GM19467 (cell line): ENCODE measurements around the gene STARD5.

ENCODE experiments used
- ATAC-seq: cut with Tn5 transposase; IDR thresholded peaks from one replicate; pipeline ENCODE4 v1.9.1; 2021; ENCODE audit warnings: mild to moderate bottlenecking, moderate library complexity; ENCODE audit not compliant: unreplicated experiment

Gene STARD5

DNA sequence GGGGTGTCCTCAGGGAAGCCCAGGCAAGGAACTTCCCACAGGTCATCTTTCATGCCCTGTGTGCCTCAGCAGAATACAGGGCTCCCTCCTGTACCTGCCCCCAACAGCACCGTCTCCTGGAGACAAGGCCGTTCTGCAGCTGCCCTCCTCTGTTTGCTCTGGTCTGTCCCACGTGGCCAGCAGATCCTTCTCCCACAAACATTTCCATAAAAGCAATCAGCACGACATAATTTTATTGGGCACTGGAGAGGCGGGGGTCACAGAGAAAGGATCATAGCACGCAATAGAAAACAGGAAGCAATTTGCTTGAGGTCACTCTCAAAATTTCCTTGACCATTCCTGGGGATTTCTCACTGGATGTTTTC is 29.4 kb downstream of the STARD5 start:
- no peak for ATAC-seq

DNA sequence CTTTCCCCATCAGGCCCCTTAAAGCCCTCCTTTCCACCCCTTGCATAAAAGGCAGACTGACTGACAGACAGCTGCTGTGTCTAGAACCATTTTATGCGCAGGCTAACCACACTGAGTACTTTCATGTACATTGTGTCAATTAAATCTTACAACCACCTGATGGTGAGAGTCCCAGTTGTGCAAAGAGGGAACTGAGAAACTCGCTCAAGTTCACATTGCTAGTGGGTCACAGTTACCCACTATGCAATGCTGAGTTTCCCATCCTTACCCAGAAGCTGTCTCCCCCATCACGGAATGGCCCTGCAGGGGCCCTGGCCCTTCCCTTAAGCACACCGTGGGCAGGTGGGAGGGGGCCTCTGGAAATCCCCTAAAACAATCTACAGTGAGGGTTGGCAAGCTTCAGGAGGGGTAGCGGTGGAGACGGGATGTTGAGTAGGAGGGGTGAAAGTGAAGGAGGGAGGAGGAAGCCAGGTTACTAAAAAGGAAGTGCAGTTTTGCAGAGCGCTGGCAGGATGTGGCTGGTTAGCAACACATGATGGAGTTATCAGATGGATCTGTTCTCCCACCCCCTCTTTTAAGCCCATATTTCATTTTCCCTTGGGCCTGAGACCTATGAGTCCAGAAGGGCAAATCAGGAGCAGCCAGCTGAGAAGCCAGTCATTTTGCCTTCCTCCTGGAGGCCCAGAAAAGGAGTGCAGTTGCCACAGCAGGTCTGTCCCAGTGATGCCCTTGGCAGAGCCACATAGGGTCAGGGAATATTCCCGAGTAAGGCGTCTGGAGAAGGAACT is 30.0 kb downstream of the STARD5 start:
- ATAC-seq, result peak; percentile 61

DNA sequence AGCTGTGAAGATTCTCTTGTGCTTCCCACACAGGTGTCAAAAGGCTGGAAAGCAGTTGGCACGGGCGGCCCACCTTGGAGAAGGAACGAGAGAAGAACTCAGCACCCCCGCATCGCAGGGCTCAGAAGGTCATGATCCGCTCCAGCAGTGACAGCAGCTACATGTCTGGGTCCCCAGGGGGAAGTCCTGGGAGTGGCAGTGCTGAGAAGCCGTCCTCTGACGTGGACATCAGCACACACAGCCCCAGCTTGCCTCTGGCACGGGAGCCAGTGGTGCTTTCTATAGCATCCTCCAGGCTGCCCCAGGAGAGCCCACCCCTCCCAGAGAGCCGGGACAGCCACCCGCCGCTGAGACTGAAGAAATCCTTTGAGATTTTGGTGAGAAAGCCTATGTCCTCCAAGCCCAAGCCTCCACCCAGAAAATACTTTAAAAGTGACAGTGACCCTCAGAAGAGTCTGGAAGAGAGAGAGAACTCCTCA is 31.4 kb downstream of the STARD5 start:
- ATAC-seq, result no peak

DNA sequence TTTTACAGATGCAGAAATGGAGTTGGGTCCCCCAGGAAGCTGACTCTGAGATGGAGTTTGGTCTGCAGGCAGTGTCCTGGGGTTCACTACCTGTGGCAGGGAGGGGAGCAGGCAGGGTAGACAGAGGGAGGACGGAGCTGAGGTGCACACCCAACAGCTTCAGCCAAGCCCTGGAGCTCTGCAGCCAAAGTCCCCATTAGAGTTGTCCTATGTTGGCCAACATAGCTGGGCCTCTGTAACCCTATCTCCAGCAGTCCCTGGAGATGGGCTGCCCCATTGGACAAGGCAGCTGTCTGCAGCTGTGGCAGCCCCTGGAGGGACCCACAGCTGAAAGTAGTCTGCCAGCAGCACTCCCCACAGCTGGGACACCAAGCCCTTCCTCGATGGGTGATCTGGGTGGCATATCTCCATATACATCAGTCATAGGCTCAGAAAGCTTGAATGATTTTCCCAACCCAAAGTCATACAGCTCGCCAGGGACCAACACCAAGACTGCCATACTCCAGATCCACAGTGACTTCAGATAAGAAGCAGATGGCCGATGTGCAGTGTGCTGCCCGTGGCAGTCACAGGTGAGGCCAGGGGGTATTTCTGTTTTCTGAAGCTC is 31.9 kb downstream of the STARD5 start:
- no peak for ATAC-seq

DNA sequence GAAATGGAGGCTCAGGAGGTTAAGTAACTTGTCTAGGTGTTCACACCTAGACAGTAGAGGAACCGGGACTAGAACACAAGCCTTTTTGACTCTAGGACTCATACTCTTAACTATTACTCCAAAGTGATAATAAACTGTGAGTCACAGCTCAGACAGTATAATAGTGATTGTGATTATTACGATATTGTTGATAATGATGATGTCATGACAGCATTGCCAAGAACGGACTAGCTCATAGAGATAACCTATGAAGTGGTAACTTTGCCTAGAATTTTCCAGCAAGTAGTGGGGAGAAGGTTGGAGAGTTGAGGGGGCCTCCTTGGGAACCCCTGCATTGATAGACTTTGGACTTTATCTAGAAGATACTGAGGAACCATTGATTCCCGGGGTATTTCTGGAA is 34.0 kb downstream of the STARD5 start:
- ATAC-seq, result no peak

DNA sequence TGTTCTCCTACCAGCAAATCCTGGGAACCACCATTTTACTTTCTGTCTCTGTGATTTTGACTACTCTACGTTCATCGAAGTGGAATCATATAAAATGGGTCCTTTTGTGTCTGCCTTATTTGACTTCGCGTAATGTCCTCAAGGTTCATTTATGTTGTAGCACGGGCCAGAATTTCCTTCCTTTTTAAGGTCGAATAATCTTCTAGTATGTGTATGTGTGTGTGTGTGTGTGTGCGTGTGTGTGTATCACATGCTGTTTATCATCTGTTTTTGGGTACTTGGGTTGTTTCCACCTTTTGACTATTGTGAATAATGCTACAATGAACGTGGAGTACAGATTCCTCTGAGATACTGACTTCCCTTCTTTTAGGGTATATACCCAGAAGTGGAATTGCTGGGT is 35.3 kb downstream of the STARD5 start:
- no peak for ATAC-seq

DNA sequence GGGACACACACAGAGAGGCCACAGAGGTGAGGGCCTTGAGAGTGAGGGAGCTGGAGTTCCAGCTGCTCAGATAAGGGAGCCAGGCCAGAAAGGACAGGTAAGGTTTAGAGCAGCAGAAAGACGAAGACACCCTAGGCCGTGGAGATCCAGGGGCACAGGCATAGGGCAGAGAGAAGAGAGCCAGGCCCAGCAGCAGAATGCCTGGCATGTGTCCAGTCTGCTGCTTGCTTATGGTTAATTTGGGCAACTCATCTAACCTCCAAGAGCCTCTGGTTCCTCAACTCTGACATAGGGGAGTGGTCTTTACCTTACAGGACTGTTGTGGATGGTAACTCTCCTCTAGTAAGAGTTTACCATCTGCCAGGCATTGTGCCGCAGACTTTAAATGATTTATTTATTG is 35.9 kb downstream of the STARD5 start:
- no peak for ATAC-seq

DNA sequence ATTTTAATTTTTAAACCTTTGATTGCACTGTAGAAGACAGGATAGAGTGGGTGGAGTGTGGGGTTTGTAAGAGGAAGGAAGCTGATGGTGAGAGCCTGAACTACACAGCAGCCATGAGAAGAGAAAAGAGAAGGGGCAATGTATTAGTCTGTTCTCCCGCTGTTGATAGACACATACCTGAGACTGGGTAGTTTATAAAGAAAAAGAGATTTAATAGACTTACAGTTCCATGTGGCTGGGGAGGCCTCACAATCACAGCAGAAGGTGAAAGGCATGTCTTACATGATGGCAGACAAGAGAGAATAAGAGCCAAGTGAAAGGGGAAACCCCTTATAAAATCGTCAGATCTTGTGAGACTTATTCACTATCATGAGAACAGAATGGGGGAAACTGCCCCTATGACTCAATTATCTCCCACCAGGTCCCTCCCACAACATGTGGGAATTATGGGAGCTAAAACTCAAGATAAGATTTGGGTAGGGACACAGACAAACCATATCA is 37.3 kb downstream of the STARD5 start:
- peak; percentile 50 for ATAC-seq

DNA sequence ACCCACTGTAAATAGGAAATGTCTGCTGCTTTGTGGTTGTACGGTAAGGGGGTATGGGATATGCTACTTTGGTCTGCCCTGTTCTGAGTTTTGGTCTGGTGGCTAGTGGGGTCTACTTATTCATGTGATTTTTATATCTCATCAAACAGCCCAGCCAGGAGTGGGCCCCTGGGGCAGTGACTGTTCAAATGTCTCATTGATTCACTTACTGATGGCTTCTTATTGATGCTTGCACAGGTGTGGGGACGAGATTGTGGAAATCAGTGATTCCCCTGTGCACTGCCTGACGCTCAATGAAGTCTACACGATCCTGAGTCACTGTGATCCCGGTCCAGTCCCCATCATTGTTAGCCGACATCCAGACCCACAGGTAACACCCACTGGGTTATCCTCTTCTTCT is 38.5 kb downstream of the STARD5 start:
- ATAC-seq, result no peak

DNA sequence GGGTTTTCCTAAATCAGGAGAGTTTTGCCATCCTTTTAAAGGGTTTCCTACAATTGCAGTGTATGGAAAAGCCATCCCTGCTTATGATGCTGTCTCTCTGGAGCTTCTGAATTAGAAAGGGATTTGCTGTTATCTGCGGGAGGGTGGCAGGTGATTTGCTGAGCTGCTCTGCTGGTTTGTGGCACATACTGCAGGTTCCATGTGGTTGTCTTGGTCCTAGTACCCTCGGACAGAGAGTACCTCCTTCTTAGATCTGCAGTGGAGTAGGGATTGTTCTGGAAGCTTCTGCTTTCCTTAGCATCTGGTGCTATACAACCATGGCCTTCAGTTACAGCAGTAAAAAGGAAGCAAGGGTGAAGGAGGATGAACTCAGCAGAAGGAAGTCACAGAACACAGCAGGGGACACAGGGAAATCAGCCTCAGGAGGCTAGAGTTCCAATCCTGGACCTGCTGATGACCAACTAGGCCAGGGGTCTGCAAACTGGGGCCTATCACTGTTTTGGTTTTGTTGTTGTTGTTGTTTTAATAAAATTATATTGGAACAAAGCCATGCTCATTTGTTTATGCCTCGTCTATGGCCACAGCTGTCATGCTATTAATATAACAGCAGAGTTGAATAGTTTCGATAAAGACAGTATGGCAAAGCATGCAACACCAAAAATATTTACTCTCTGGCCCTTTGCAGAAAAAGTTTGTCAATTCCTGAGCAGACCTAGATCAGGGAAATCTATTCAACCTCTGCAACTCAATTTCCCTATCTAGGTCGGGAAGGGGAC is 39.5 kb downstream of the STARD5 start:
- no peak for ATAC-seq

DNA sequence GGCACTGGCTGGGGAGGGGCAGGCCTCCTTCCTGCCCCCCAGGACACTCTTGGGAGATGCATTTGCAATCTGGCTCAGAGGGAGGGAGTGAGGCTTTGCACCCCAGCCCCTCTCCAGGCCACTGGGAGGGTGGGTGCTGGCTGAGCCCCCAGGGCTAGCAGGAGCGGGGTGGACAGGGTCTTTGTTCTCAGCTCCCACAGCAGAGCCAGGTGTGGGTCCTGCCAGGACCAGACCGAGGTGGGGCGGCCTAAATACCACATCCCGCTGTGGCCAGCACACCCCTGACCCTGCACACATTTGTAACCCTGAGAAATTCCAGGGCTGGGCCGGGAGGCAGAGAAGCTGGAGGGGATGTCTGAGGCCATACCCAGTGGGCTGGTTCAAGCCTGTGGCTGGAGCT is 41.0 kb downstream of the STARD5 start:
- ATAC-seq, result no peak

DNA sequence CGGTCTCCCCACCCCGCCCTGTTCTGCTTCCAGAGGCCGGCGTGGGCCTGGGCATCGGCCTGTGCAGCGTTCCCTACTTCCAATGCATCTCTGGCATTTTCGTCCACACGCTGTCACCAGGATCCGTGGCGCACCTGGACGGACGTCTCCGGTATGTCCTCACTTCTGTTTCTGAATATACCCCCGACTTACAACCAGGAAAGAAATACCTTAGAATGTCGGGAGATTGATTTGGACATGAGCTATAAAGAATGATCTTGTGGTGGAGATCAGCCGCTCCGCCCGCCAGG is 41.4 kb downstream of the STARD5 start:
- no peak for ATAC-seq

DNA sequence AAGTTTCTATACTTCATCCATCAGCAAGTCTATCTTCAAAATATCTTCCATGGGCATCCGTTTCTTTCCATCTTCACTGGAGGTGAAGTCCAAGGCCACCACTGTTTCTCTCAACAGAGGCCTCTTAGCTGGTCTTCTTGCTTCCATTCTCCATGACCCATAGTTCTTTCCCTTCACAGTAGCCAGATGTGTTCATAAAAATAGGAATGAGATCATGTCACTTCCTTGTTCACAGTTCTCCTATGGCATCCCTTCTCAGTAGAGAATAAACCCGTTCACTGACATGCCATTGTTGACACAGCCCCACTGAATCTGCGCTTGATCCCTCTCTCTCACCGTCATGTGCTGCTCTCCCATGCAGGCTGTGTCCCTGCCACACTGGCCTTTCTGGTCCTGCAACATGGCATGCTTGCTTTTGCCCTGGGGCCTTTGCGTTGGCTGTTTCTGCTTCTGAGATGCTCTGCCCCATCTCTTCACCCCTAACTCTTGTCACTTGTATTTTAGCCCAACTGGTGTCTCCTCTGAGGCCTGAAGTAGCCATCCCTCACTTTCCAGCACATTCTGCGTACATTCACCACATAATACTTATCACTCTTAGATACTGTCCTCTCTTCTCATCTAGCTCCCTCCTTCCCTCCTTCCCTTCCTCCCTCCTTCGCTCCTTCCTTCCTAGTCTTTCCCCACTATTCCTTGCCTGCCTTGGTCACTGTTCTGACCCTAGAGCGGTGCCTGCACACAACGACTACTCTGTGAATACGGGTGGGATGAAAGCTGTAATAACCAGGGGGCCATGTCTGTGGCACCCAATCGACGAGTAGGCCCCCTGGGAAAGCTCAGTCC is 42.0 kb downstream of the STARD5 start:
- no peak for ATAC-seq

DNA sequence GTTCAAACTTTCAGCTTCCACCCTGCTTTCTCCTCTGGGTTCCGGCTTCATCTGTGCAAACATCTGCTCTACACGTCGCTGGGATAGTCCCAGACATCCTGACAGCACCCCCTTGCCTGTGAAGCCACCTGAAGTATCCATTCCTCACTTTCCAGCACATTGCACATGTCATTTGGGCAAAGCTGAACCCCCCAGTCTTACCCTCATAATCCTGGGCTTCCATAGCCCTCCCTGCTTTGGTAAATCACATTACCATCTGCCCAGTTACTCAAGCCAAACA is 42.5 kb downstream of the STARD5 start:
- ATAC-seq, result no peak

DNA sequence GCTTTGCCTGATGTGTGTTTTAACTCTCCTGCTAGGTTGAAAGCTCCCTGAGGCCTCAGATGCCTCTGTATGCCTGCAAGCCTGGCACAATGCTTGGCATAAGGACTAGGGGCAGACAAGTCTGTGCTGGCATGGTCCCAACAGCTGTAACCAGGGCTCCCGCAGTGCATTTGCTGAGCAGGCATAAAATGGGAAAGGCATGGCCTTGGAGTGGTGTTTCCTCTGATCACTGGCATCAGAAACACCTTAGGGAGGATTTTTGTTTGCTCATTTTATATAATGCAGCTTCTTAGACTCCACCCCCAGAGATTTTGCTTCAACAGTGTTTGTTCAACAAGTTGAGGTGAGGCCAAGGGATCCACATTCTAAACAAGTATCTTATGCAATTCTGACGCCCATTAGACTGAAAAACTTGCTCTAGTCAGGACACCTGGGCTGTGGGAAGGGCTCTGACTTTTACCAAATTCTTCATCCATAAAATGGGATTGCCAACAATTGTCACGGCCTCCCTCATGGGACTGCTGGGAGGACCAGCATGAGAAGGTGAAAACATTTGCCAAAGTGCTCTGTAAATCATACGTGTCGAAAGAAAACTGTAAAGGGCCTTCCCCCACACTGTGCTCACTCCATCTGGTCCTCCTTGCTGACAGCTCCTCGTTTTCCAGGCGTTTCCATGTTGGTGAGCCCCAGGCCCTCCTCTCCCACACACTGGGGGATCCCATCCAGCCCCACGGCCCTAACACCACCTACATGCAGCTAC is 43.1 kb downstream of the STARD5 start:
- no peak for ATAC-seq

DNA sequence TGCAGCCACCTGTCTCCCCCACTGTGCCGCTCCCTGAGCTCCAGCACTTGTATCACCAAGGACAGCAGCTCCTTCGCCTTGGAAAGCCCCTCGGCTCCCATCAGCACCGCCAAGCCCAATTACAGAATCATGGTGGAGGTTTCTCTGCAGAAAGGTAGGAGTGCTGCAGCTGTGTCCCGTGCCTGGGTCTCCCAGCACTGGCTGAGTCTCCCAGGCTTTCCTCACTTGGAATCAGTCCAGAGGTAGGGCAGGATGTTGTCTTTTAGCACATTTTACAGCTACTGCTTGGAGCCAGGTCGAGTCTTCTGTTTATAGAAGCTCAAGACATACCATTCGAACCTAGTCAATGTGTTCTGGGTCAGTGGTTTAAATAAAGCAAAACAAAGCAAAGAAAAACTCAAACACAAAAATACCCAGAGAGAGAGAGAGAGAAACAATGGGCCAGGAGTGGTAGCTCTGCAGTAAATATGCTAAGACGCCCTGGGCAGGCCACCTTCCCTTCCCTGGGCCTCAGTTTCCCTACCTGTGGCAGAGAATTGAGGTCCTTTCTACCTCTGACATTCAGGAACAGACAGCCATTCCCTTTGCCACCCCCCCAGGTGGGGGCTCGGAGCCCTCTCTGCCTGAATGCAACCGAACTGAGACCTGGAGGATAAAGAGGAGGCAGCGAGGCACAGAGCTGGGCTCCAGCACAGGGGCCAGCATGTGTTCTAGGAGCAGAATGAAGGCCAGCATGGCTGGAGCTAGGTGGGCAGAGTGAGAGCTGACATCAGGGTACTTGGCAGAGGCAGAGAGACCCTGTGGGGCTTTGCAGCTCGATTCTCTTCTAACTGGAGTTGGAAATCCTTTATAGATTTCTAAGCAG is 44.1 kb downstream of the STARD5 start:
- no peak for ATAC-seq

DNA sequence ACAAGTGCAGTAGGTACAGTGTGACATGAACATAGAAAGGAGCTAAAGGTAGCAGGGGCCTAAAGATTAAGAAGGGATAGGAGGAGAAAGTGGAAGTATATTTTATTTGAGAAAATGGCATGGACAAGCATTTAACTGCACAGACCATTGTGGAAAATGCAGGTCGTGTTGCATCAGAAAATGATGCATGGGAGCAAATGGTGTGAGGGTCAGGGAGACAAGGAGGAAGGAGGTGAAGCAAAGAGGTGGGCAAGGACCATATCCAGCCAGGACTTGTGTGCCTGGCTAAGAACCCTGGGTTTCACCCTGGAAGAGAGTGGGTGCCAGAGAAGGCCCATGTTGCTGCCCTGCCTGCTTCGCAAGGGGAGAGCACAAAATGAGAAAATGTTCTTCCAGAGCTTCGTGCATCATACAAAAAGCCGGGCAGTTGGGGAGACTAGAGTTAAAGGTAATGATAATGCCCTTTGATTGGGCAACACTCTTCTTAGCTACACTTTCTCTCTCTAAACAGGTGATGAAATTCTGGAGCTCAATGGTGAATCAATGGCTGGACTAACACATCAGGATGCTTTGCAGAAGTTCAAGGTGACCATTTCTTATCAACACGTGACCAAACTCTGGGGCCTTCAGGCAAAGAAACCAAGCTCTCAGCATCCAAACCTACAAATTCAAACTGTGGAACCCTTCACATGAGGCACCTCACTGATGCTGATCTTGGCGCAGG is 45.5 kb downstream of the STARD5 start:
- no peak for ATAC-seq

DNA sequence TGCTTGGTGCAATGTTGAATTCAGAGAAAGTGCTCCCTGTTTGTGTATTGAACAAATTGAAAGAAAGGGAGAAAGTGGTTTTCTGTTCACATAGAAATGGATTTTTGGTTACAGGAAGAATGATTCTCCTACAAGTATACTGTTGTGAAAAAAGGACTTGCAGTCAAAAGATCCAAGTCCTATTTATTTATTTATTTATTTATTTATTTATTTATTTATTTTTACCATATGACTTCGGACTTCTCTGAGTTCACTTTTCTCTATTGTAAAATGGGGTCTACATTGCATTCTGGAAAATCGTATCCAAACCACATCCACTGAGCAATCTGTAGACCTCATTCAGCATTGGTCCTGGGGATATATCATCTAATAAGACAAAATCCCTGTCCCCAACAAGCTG is 46.1 kb downstream of the STARD5 start:
- ATAC-seq, result no peak

DNA sequence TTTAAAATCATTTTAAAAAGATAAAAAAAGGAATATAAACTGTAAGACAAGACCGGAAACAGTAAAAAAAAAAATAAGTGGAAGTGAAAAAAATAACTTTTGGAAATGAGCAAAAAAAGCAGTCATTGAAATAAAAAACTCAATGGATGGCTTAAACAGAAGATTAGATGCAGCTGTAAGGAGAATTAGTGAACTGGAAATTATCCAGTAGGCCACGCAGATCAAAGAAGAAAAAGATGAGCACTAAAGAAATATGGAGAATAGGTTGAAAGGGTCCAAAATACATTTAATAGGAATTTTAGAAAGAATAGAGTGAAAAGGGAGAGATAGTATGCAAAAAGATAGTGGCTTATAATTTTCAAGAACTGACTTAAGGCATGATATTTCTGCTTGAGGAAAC is 47.0 kb downstream of the STARD5 start:
- ATAC-seq, result no peak
